ENCODE results near the gene MEGF8.

DNA sequence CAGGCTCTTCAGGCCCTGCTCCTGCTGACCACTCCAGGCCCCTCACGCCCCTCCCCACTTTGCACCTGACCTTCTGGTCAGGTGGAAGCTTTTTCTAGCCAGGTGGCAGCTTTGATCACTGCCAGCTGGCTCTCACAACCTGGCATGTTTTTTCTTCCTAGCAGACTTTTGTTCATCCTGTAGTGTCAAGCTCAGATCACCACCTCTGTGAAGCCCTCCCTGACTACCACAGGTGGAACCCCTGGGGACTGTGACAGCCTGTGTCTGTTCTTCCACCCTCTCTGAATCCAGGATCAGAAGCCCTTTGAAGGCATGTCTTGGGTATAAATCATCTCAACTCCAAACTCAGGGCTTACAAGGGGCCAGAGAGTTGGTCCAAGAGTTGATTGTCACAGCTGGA lies 75.0 kb downstream of the MEGF8 start:
- TF ChIP-seq, protein P1, sequence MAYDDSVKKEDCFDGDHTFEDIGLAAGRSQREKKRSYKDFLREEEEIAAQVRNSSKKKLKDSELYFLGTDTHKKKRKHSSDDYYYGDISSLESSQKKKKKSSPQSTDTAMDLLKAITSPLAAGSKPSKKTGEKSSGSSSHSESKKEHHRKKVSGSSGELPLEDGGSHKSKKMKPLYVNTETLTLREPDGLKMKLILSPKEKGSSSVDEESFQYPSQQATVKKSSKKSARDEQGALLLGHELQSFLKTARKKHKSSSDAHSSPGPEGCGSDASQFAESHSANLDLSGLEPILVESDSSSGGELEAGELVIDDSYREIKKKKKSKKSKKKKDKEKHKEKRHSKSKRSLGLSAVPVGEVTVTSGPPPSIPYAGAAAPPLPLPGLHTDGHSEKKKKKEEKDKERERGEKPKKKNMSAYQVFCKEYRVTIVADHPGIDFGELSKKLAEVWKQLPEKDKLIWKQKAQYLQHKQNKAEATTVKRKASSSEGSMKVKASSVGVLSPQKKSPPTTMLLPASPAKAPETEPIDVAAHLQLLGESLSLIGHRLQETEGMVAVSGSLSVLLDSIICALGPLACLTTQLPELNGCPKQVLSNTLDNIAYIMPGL (CRISPR knock-in tag; IDR thresholded peaks at IDR 0.05), result no peak
- TF ChIP-seq, protein P2, sequence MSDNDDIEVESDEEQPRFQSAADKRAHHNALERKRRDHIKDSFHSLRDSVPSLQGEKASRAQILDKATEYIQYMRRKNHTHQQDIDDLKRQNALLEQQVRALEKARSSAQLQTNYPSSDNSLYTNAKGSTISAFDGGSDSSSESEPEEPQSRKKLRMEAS (CRISPR knock-in tag; IDR thresholded peaks at IDR 0.05), result no peak
- TF ChIP-seq, protein P3, sequence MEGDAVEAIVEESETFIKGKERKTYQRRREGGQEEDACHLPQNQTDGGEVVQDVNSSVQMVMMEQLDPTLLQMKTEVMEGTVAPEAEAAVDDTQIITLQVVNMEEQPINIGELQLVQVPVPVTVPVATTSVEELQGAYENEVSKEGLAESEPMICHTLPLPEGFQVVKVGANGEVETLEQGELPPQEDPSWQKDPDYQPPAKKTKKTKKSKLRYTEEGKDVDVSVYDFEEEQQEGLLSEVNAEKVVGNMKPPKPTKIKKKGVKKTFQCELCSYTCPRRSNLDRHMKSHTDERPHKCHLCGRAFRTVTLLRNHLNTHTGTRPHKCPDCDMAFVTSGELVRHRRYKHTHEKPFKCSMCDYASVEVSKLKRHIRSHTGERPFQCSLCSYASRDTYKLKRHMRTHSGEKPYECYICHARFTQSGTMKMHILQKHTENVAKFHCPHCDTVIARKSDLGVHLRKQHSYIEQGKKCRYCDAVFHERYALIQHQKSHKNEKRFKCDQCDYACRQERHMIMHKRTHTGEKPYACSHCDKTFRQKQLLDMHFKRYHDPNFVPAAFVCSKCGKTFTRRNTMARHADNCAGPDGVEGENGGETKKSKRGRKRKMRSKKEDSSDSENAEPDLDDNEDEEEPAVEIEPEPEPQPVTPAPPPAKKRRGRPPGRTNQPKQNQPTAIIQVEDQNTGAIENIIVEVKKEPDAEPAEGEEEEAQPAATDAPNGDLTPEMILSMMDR (IDR thresholded peaks at IDR 0.05 in 2 of 3, conservative IDR thresholded peaks at IDR 0.05 in 1 of 3; ENCODE audit: insufficient read depth in 2 of 3, low read depth in 1 of 3, low read length in 3 of 3), result no peak
- TF ChIP-seq ATF1 (CRISPR knock-in tag; IDR thresholded peaks at IDR 0.05) (no peak), ATF1 (tag; IDR thresholded peaks at IDR 0.05) (no peak), NFYB (IDR thresholded peaks at IDR 0.05; ENCODE audit: extremely low read depth, insufficient read length) (no peak), POLR2B (IDR thresholded peaks at IDR 0.05; ENCODE audit: low read depth, partially characterized antibody) (no peak), YY1 (IDR thresholded peaks at IDR 0.05; ENCODE audit: borderline replicate concordance in 1 of 3, control insufficient read depth in 1 of 3, extremely low read depth in 1 of 3, insufficient read depth in 3 of 3, insufficient read length in 1 of 3, insufficient replicate concordance in 2 of 3, low read depth in 1 of 3, low read length in 2 of 3) (no peak), CHD2 (IDR thresholded peaks at IDR 0.05; ENCODE audit: low read depth, low read length) (no peak), POLR2A (conservative IDR thresholded peaks at IDR 0.05) (no peak), GTF2F1 (IDR thresholded peaks at IDR 0.05; ENCODE audit: low read depth, low read length) (no peak), CBX8 (IDR thresholded peaks at IDR 0.05; ENCODE audit: borderline replicate concordance, extremely low read depth, low read depth, low read length, poor library complexity, severe bottlenecking) (no peak), TAF7 (tag; IDR thresholded peaks at IDR 0.05) (no peak)
- TF ChIP-seq, protein P4, sequence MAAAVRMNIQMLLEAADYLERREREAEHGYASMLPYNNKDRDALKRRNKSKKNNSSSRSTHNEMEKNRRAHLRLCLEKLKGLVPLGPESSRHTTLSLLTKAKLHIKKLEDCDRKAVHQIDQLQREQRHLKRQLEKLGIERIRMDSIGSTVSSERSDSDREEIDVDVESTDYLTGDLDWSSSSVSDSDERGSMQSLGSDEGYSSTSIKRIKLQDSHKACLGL (CRISPR knock-in tag; IDR thresholded peaks at IDR 0.05; ENCODE audit: borderline replicate concordance, poor library complexity, severe bottlenecking), result no peak
- TF ChIP-seq, protein P5, sequence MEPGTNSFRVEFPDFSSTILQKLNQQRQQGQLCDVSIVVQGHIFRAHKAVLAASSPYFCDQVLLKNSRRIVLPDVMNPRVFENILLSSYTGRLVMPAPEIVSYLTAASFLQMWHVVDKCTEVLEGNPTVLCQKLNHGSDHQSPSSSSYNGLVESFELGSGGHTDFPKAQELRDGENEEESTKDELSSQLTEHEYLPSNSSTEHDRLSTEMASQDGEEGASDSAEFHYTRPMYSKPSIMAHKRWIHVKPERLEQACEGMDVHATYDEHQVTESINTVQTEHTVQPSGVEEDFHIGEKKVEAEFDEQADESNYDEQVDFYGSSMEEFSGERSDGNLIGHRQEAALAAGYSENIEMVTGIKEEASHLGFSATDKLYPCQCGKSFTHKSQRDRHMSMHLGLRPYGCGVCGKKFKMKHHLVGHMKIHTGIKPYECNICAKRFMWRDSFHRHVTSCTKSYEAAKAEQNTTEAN (CRISPR knock-in tag; IDR thresholded peaks at IDR 0.05), result no peak

Measured in K562 (cell line).